ENCODE data around the gene GPR149.

GRCh38 chr3:154338008-154338407 lies 92.0 kb downstream of the GPR149 start:
- TF ChIP-seq REST (IDR thresholded peaks at IDR 0.05; ENCODE audit: insufficient read depth in 1 of 2, low read depth in 2 of 2, low read length in 2 of 2) (no peak), POLR2AphosphoS5 (IDR thresholded peaks at IDR 0.05; ENCODE audit: low read depth, low read length) (no peak), SIN3A (IDR thresholded peaks at IDR 0.05; ENCODE audit: borderline replicate concordance, insufficient read depth, low read length) (no peak), TAF1 (IDR thresholded peaks at IDR 0.05; ENCODE audit: borderline replicate concordance, insufficient read depth, low read length) (no peak), FOXP2 (optimal IDR thresholded peaks at IDR 0.05; ENCODE audit: borderline replicate concordance, extremely low read depth, extremely low read length, insufficient read depth) (no peak)
